Measurements from ENCODE around the gene SARNP. TPM values are rescaled to one million over a fixed set of nuclear protein-coding genes. Genes with fewer than 3 reads are reported as not detected.
A peak's percentile ranks its signal among the peaks of the same experiment; 100 is the strongest.

The SARNP gene
- total and polyA plus RNA-seq, 9 of the 15 experiments (the other 6 are each of a cell fraction or from before 2014, with no cell fraction given): 70.1 to 400 (median 198) TPM

DNA sequence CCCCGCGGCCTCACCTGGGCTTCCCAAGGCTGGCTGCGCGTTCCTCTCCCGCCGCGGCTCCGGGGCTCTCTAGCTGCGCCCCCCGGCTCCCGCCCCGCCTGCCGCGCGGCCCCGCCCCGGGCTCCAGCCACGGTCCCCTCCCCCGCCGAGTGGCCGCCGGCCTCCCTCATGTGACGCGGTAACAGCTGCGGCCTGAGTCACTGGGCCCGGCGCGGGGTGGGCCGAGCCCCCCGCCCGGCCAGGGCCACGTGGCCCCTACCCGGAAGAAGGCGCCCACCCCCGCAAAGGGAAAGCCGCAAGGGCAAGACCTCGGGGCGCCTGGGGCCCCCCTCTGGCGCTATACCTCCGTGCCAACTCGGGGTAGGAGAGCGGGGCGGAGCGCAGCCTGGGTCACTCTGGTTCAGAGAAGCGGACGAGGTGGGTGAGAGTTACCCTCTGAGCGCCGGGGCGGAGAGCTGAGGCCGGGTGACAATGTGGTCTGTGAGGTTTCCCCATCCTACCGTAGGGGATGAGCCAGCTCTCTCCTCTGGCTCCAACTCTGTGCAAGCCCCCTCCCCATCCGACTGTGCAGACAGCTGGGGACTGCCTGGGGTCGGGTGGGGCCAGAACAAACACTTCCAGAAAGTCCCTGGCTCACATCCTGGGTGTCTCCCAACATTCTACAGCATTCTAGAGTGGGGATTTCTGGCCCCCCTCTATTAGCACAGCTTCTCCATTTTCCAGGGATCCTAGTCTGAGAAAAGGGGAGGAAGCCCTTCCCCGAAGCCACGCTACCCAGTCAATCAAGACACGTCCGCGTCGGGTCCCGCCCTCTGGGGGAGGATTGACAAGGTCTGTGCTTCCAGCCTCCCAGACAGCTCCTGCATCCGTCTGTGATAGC lies 88.3 kb downstream of the SARNP start, which contains the start of gene CD63 (continued):
- TF ChIP-seq HNRNPH1 (optimal IDR thresholded peaks at IDR 0.05; ENCODE audit: low read depth, low read length) (no peak), GTF2A2 (tag; IDR thresholded peaks at IDR 0.05) (no peak), ESRRA (IDR thresholded peaks at IDR 0.05; ENCODE audit: borderline replicate concordance, low read depth) (peak; percentile 78), ZNF41 (CRISPR knock-in tag; conservative IDR thresholded peaks at IDR 0.05) (no peak), ZNF277 (CRISPR knock-in tag; IDR thresholded peaks at IDR 0.05; ENCODE audit: borderline replicate concordance) (no peak), ZBTB1 (CRISPR knock-in tag; IDR thresholded peaks at IDR 0.05; ENCODE audit: borderline replicate concordance, low read depth) (no peak; the same call in 1 of the 2 replicates), ZNF184 (CRISPR knock-in tag; IDR thresholded peaks at IDR 0.05) (no peak), HDAC1 (IDR thresholded peaks at IDR 0.05) (peak; percentile 74 to 96; a peak in 3 of 4 replicates), NBN (IDR thresholded peaks at IDR 0.05; ENCODE audit: low read depth) (no peak), TSC22D4 (tag; IDR thresholded peaks at IDR 0.05) (no peak), SOX6 (IDR thresholded peaks at IDR 0.05) (0 out of 2 replicates have a peak, but pooled peaks have one; percentile 12), PHB (CRISPR knock-in tag; IDR thresholded peaks at IDR 0.05) (0 out of 2 replicates have a peak, but pooled peaks have one; percentile 52), KLF6 (CRISPR knock-in tag; IDR thresholded peaks at IDR 0.05; ENCODE audit: borderline replicate concordance) (peak; percentile 39; the same call in 1 of the 2 replicates), PML (IDR thresholded peaks at IDR 0.05; ENCODE audit: low read length) (no peak), FOXK1 (CRISPR knock-in tag; IDR thresholded peaks at IDR 0.05; ENCODE audit: borderline replicate concordance) (no peak), ZNF165 (CRISPR knock-in tag; IDR thresholded peaks at IDR 0.05; ENCODE audit: borderline replicate concordance) (no peak), RAD21 (CRISPR knock-in tag; conservative IDR thresholded peaks at IDR 0.05 in 1 of 2, IDR thresholded peaks at IDR 0.05 in 1 of 2) (no peak), EZH2 (IDR thresholded peaks at IDR 0.05; ENCODE audit: borderline replicate concordance, low read depth, low read length) (no peak), ZNF561 (CRISPR knock-in tag; conservative IDR thresholded peaks at IDR 0.05) (no peak), TRIM28 (IDR thresholded peaks at IDR 0.05) (peak; percentile 34; the same call in 1 of the 2 replicates)
- TF ChIP-seq, protein P1, sequence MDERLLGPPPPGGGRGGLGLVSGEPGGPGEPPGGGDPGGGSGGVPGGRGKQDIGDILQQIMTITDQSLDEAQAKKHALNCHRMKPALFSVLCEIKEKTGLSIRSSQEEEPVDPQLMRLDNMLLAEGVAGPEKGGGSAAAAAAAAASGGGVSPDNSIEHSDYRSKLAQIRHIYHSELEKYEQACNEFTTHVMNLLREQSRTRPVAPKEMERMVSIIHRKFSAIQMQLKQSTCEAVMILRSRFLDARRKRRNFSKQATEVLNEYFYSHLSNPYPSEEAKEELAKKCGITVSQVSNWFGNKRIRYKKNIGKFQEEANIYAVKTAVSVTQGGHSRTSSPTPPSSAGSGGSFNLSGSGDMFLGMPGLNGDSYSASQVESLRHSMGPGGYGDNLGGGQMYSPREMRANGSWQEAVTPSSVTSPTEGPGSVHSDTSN (CRISPR knock-in tag; IDR thresholded peaks at IDR 0.05; ENCODE audit: low read depth): peak; percentile 87
- TF ChIP-seq, protein P1 (tag; conservative IDR thresholded peaks at IDR 0.05; ENCODE audit: low read depth): peak; percentile 96
- TF ChIP-seq, protein P2, sequence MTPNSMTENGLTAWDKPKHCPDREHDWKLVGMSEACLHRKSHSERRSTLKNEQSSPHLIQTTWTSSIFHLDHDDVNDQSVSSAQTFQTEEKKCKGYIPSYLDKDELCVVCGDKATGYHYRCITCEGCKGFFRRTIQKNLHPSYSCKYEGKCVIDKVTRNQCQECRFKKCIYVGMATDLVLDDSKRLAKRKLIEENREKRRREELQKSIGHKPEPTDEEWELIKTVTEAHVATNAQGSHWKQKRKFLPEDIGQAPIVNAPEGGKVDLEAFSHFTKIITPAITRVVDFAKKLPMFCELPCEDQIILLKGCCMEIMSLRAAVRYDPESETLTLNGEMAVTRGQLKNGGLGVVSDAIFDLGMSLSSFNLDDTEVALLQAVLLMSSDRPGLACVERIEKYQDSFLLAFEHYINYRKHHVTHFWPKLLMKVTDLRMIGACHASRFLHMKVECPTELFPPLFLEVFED (CRISPR knock-in tag; conservative IDR thresholded peaks at IDR 0.05): no peak

Data from K562 (cell line).